K562 (cell line): Measurements from ENCODE around the gene DOK4. TPM values are rescaled to one million over a fixed set of nuclear protein-coding genes. Genes with fewer than 3 reads are reported as not detected.

Experiments
- CBFB ChIP-seq: sonication (generic); formaldehyde crosslinking; IDR thresholded peaks from 2 replicates; pipeline ENCODE4 v1.4.0; 2020; ENCODE audit warnings: mild to moderate bottlenecking, missing genetic modification reagents
- CCAR2 ChIP-seq: fragments of 200-400 bp; formaldehyde crosslinking; IDR thresholded peaks from 2 replicates; pipeline ENCODE4 v1.6.1; 2017; ENCODE audit warnings: mild to moderate bottlenecking, low read depth, low read length
- CEBPB ChIP-seq: fragments of 450-650 bp; IDR thresholded peaks from 2 replicates; pipeline ENCODE4 v1.6.1; 2016; ENCODE audit warnings: missing genetic modification characterization, missing compliant biosample characterization
- CHCHD3 ChIP-seq: fragments of 250-450 bp; sonication (Bioruptor Pico); IDR thresholded peaks from 2 replicates; pipeline ENCODE4 v2.1.2; 2022; ENCODE audit warnings: mild to moderate bottlenecking
- CTCFL ChIP-seq: IDR thresholded peaks from 2 replicates; pipeline ENCODE4 v1.6.1; 2011; ENCODE audit warnings: borderline replicate concordance, low read depth, mild to moderate bottlenecking, moderate library complexity, low read length; ENCODE audit not compliant: insufficient read depth, poor library complexity, severe bottlenecking
- DACH1 ChIP-seq: fragments of 450-650 bp; IDR thresholded peaks from 2 replicates; pipeline ENCODE4 v1.6.1; 2018; ENCODE audit not compliant: partially characterized antibody
- ETV6 ChIP-seq, 3 experiments: fragments of 150-350 bp in 1 of 3; sonication (generic) in 1 of 3; formaldehyde crosslinking in 1 of 3; IDR thresholded peaks; 2 replicates each; pipeline versions ENCODE4 v1.6.1 to v1.8.0; 2014 to 2022; ENCODE audit warnings: borderline replicate concordance in 2 of 3, low read depth in 2 of 3, antibody characterized with exemption in 1 of 3, low read length in 1 of 3, mild to moderate bottlenecking in 1 of 3, missing genetic modification reagents in 1 of 3
- HCFC1 ChIP-seq: IDR thresholded peaks from 2 replicates; pipeline ENCODE4 v1.6.1; 2012; ENCODE audit warnings: low read depth, low read length, improper control_type of control experiment
- HDAC8 ChIP-seq: fragments of 450-650 bp; IDR thresholded peaks from 2 replicates; pipeline ENCODE4 v1.6.1; 2016; ENCODE audit warnings: mild to moderate bottlenecking, missing genetic modification characterization, moderate library complexity, missing compliant biosample characterization
- HNRNPLL ChIP-seq: fragments of 200-400 bp; formaldehyde crosslinking; IDR thresholded peaks from 2 replicates; pipeline ENCODE4 v1.6.1; 2017; ENCODE audit warnings: low read length, low read depth, mild to moderate bottlenecking; ENCODE audit not compliant: poor library complexity, severe bottlenecking
- ID3 ChIP-seq, 2 experiments: fragments of 250-450 bp in 1 of 2; fragments of 450-650 bp in 1 of 2; sonication (Bioruptor Pico) in 1 of 2; IDR thresholded peaks; 2 replicates each; pipeline versions ENCODE4 v1.6.1 to v1.8.0; 2016 to 2021; ENCODE audit warnings: mild to moderate bottlenecking in 2 of 2, moderate library complexity in 2 of 2, missing compliant biosample characterization in 1 of 2, missing genetic modification characterization in 1 of 2
- KDM4B ChIP-seq, 2 experiments: fragments of 450-650 bp in 1 of 2; sonication (generic) in 1 of 2; IDR thresholded peaks; 2 replicates each; pipeline ENCODE4 v1.6.1; 2016 to 2017; ENCODE audit warnings: borderline replicate concordance in 2 of 2, antibody characterized with exemption in 1 of 2, low read depth in 1 of 2, mild to moderate bottlenecking in 1 of 2
- KDM5B ChIP-seq: fragments of 200-600 bp; sonication (generic); IDR thresholded peaks from 2 replicates; pipeline ENCODE4 v1.6.1; 2012; ENCODE audit warnings: low read depth, mild to moderate bottlenecking, moderate library complexity, low read length, control low read depth, inconsistent platforms; ENCODE audit not compliant: insufficient replicate concordance
- LARP7 ChIP-seq: fragments of 450-650 bp; IDR thresholded peaks from 2 replicates; pipeline ENCODE4 v1.6.1; 2016
- MYNN ChIP-seq, 2 experiments: sonication (generic); formaldehyde crosslinking in 1 of 2; IDR thresholded peaks; 2 replicates each; pipeline versions ENCODE4 v1.5.0 to v1.6.1; 2016 to 2020; ENCODE audit warnings: antibody characterized with exemption in 1 of 2, missing genetic modification reagents in 1 of 2
- NFIX ChIP-seq: fragments of 250-450 bp; sonication (Bioruptor Pico); IDR thresholded peaks from 2 replicates; pipeline ENCODE4 v1.4.0; 2020; ENCODE audit warnings: low read depth, mild to moderate bottlenecking, moderate library complexity
- NFRKB ChIP-seq: fragments of 450-650 bp; IDR thresholded peaks from 2 replicates; pipeline ENCODE4 v1.6.1; 2016; ENCODE audit warnings: low read depth
- TFE3 ChIP-seq: fragments of 450-650 bp; formaldehyde crosslinking; IDR thresholded peaks from 2 replicates; pipeline ENCODE4 v1.4.0; 2020; ENCODE audit warnings: mild to moderate bottlenecking, mixed read lengths
- XRCC4 ChIP-seq: IDR thresholded peaks from one replicate; pipeline ENCODE4 v1.6.1; 2011; ENCODE audit not compliant: insufficient read depth, insufficient read length; ENCODE audit errors: extremely low read depth
- ZBED1 ChIP-seq: IDR thresholded peaks from 2 replicates; pipeline ENCODE4 v1.6.1; 2014
- ZNF134 ChIP-seq: fragments of 250-450 bp; sonication (Bioruptor Pico); conservative IDR thresholded peaks from 2 replicates; pipeline ENCODE4 v1.4.0; 2020
- ZNF551 ChIP-seq: fragments of 250-450 bp; sonication (Bioruptor Pico); IDR thresholded peaks from 2 replicates; pipeline ENCODE4 v1.5.0; 2021; ENCODE audit warnings: mild to moderate bottlenecking, moderate library complexity
- polyA plus RNA-seq, 8 experiments: library from polyadenylated mRNA; depleted of rRNA in 4 of 8; stranded (reverse) in 5 of 8; unstranded in 3 of 8; fragments of >200 nt; fragmentation: Nextera tagmentation in 2 of 8; fragmentation: Illumina TruSeq in 1 of 8; extraction: Ambion mirVana in 2 of 8; extraction: Trizol in 1 of 8; gene quantifications; 2 replicates each; pipeline versions ENCODE4 v1.2.1 to v1.2.3, GENCODE V29; 2011 to 2014; ENCODE audit warnings: inconsistent platforms in 1 of 8, missing spikeins in 1 of 8
- total RNA-seq, 7 experiments: library from RNA; depleted of rRNA in 6 of 7; stranded (reverse); fragments of >200 nt in 6 of 7; fragmentation: Illumina TruSeq in 2 of 7; extraction: Trizol in 2 of 7; gene quantifications; 2 replicates each; pipeline versions ENCODE4 v1.2.1 to v1.2.3, GENCODE V29; 2011 to 2021; ENCODE audit warnings: low replicate concordance in 1 of 7

Gene DOK4
- total and polyA plus RNA-seq, 9 of the 15 experiments (the other 6 are each of a cell fraction or from before 2014, with no cell fraction given): 0.10 to 14.4 (median 8.3) TPM

- TF ChIP-seq ZNF551 (CRISPR knock-in tag): no peak
- no peak for TF ChIP-seq MYNN (IDR thresholded peaks at IDR 0.05)
- TF ChIP-seq MYNN (CRISPR knock-in tag; IDR thresholded peaks at IDR 0.05): no peak
- no peak for TF ChIP-seq ID3 (CRISPR knock-in tag; IDR thresholded peaks at IDR 0.05)
- no peak for TF ChIP-seq ID3 (tag; IDR thresholded peaks at IDR 0.05)
- no peak for TF ChIP-seq ZBED1
- no peak for TF ChIP-seq KDM4B (IDR thresholded peaks at IDR 0.05; ENCODE audit: borderline replicate concordance in 2 of 2, low read depth in 1 of 2)
- TF ChIP-seq XRCC4: no peak
- peak; percentile 74 for TF ChIP-seq ZNF134 (CRISPR knock-in tag)
- TF ChIP-seq CBFB: no peak
- no peak for TF ChIP-seq CHCHD3
- TF ChIP-seq CEBPB (tag): no peak
- peak; percentile 23 for TF ChIP-seq DACH1
- TF ChIP-seq CTCFL: no peak
- TF ChIP-seq NFRKB: peak; percentile 96
- no peak for TF ChIP-seq NFIX (CRISPR knock-in tag)
- no peak for TF ChIP-seq HNRNPLL
- no peak for TF ChIP-seq ETV6 (IDR thresholded peaks at IDR 0.05; ENCODE audit: borderline replicate concordance in 1 of 2, low read depth in 2 of 2, low read length in 1 of 2)
- no peak for TF ChIP-seq ETV6 (CRISPR knock-in tag; IDR thresholded peaks at IDR 0.05; ENCODE audit: borderline replicate concordance)
- TF ChIP-seq LARP7: 0 out of 2 replicates have a peak, but pooled peaks have one; percentile 27
- TF ChIP-seq KDM5B: peak; percentile 81
- TF ChIP-seq TFE3: no peak
- peak; percentile 92 for TF ChIP-seq HCFC1
- no peak for TF ChIP-seq CCAR2
- 0 out of 2 replicates have a peak, but pooled peaks have one; percentile 46 for TF ChIP-seq HDAC8 (tag)
These were observed 38.9 kb downstream of the DOK4 start, which contains the start of the genes CIAPIN1 and COQ9 (continued) for GRCh38 chr16:57447186-57447962.
